Mammary epithelial cell (primary cell): ENCODE measurements around the gene MRPL52.
"Not testable (repeated sequence)": the region's sequence is repeated elsewhere in the genome, so short reads cannot be mapped to it uniquely, and the experiment has no call there.

ENCODE experiments used
- CTCF ChIP-seq, 2 donors: IDR thresholded peaks in 1 of 2; conservative IDR thresholded peaks in 1 of 2; 2 replicates each; pipeline ENCODE4 v1.5.1; 2011 to 2012; ENCODE audit warnings: inconsistent platforms in 2 of 2, low read length in 2 of 2, mild to moderate bottlenecking in 2 of 2, control low read depth in 1 of 2, low read depth in 1 of 2; ENCODE audit not compliant: insufficient read depth in 1 of 2; ENCODE audit errors: extremely low read depth in 1 of 2
- EZH2 ChIP-seq: IDR thresholded peaks from 2 replicates; pipeline ENCODE4 v1.6.1; 2012; ENCODE audit warnings: low read length, inconsistent platforms, borderline replicate concordance

GRCh38 chr14:22829076-22829660 lies 519 bp upstream of the MRPL52 start:
- TF ChIP-seq CTCF (conservative IDR thresholded peaks at IDR 0.05 in 1 of 2, IDR thresholded peaks at IDR 0.05 in 1 of 2; ENCODE audit: extremely low read depth in 1 of 2, insufficient read depth in 1 of 2, low read depth in 1 of 2, low read length in 2 of 2); EZH2: not testable (repeated sequence)
